DLD1 (cell line): Measurements from ENCODE around the gene ARL8B.

Source experiments
- in situ Hi-C: cut with HindIII; loops from 2 replicates; pipeline ENCODE4 v1.10.0; 2017; ENCODE audit warnings: low sequenced_read_pairs

The ARL8B gene

GRCh38 chr3:5202222-5202621 lies 80.1 kb downstream of the ARL8B start:
- in situ Hi-C loops, result no loop called here

GRCh38 chr3:5205165-5205941 lies 83.3 kb downstream of the ARL8B start:
- in situ Hi-C loops, result no loop called here

- in situ Hi-C loops, result no loop called here
Observed at GRCh38 chr3:5210926-5211325, 88.8 kb downstream of the ARL8B start.

GRCh38 chr3:5212628-5213573 lies 90.8 kb downstream of the ARL8B start:
- in situ Hi-C loops, result no loop called here

GRCh38 chr3:5213574-5213966 lies 91.5 kb downstream of the ARL8B start:
- in situ Hi-C loops, result no loop called here

- in situ Hi-C loops, result no loop called here
Observed at GRCh38 chr3:5214352-5214751, 92.3 kb downstream of the ARL8B start.

- in situ Hi-C loops, result no loop called here
Observed at GRCh38 chr3:5217824-5218595, 95.9 kb downstream of the ARL8B start.

GRCh38 chr3:5218815-5219214 lies 96.7 kb downstream of the ARL8B start:
- in situ Hi-C loops, result no loop called here

GRCh38 chr3:5219216-5219615 lies 97.1 kb downstream of the ARL8B start:
- in situ Hi-C loops, result no loop called here

GRCh38 chr3:5220193-5220592 lies 98.1 kb downstream of the ARL8B start:
- in situ Hi-C loops, result no loop called here

GRCh38 chr3:5220667-5221431 lies 98.8 kb downstream of the ARL8B start:
- in situ Hi-C loops, result no loop called here

- in situ Hi-C loops, result no loop called here
Observed at GRCh38 chr3:5221701-5222100, 99.6 kb downstream of the ARL8B start.

- in situ Hi-C loops, result no loop called here
Observed at GRCh38 chr3:5222283-5223005, 100.4 kb downstream of the ARL8B start.

GRCh38 chr3:5226783-5227182 lies 104.7 kb downstream of the ARL8B start:
- in situ Hi-C loops, result no loop called here

- in situ Hi-C loops, result no loop called here
Observed at GRCh38 chr3:5227812-5228211, 105.7 kb downstream of the ARL8B start.

- in situ Hi-C loops, result no loop called here
Observed at GRCh38 chr3:5229414-5229813, 107.3 kb downstream of the ARL8B start.
